HepG2 (cell line): ENCODE data around the gene KCNA1. TPM values are rescaled to one million over a fixed set of nuclear protein-coding genes. Genes with fewer than 3 reads are reported as not detected.

ENCODE experiments used
- ATAC-seq: fragments of 200-7000 bp; cut with Tn5 transposase; 3 replicates; pipeline ENCODE4 v1.9.1; 2020; ENCODE audit warnings: mild to moderate bottlenecking, moderate library complexity
- BruUV-seq: library from RNA; stranded (reverse); fragments of 400-500 nt; replicated peaks from 2 replicates; lab custom pipeline; 2021; lab: Mats Ljungman, UMichigan
- CTCF ChIA-PET: fragments of 300-600 bp; formaldehyde crosslinking; extraction: SDS; loops from one replicate; lab custom pipeline; 2021; ENCODE audit warnings: low total read pairs, inconsistent platforms, low intra/inter-chr PET ratio; lab: Yijun Ruan, JAX
- POLR2A ChIA-PET: fragments of 350-600 bp; sonication (Branson Sonifier 250); formaldehyde crosslinking; loops from one replicate; lab custom pipeline; 2020; ENCODE audit warnings: antibody characterized with exemption, inconsistent platforms; lab: Yijun Ruan, JAX
- DNase-seq: peaks from one replicate; pipeline ENCODE4 v3.0.0-alpha.2; 2015; ENCODE audit warnings: low spot score
- FAIRE-seq: peaks from 3 replicates; lab custom pipeline; 2011; peaks lifted over from hg19 to GRCh38; lab: Jason Lieb, UNC
- H2AFZ ChIP-seq: one replicate; pipeline ENCODE4 v1.6.1; 2011; ENCODE audit warnings: low read length, inconsistent platforms
- H3K27ac ChIP-seq: fragments of 300-600 bp; 3 replicates; pipeline ENCODE4 v1.8.0; 2011; ENCODE audit warnings: mixed run types, mild to moderate bottlenecking, mixed read lengths, low read length, inconsistent platforms; ENCODE audit not compliant: insufficient read depth; ENCODE audit errors: extremely low read length
- H3K27me3 ChIP-seq, 2 experiments: fragments of 200-600 bp in 1 of 2; 2 replicates in 1 of 2; 3 replicates in 1 of 2; pipeline versions ENCODE4 v1.6.0 to v1.8.0; 2011; ENCODE audit warnings: low read length in 2 of 2, mild to moderate bottlenecking in 2 of 2, moderate library complexity in 2 of 2, inconsistent platforms in 1 of 2; ENCODE audit not compliant: insufficient read depth in 2 of 2, control insufficient read depth in 1 of 2
- H3K36me3 ChIP-seq, 2 experiments: fragments of 200-600 bp in 1 of 2; replicated peaks in 1 of 2; 2 replicates in 1 of 2; 3 replicates in 1 of 2; pipeline versions ENCODE4 v1.5.1 to v1.8.0; 2011; ENCODE audit warnings: low read length in 2 of 2, inconsistent platforms in 1 of 2; ENCODE audit not compliant: insufficient read depth in 2 of 2, control insufficient read depth in 1 of 2
- H3K4me1 ChIP-seq: 2 replicates; pipeline ENCODE4 v1.5.1; 2012; ENCODE audit warnings: low read length, inconsistent platforms; ENCODE audit not compliant: insufficient read depth
- H3K4me2 ChIP-seq: 2 replicates; pipeline ENCODE4 v1.6.0; 2011; ENCODE audit warnings: low read depth, low read length, inconsistent platforms
- H3K4me3 ChIP-seq, 3 experiments: fragments of 200-600 bp in 1 of 3; sonication (generic), shearing (Covaris generic) in 1 of 3; replicated peaks in 1 of 3; 2 replicates each; pipeline ENCODE4 v1.5.1; 2011 to 2016; ENCODE audit warnings: low read length in 3 of 3, inconsistent platforms in 2 of 3, low read depth in 2 of 3, mild to moderate bottlenecking in 2 of 3, control low read depth in 1 of 3, mixed read lengths in 1 of 3; ENCODE audit not compliant: insufficient read depth in 1 of 3
- H3K79me2 ChIP-seq: one replicate; pipeline ENCODE4 v1.6.1; 2011; ENCODE audit warnings: low read length, inconsistent platforms; ENCODE audit not compliant: insufficient read depth
- H3K9ac ChIP-seq: 2 replicates; pipeline ENCODE4 v1.6.0; 2011; ENCODE audit warnings: mild to moderate bottlenecking, low read depth, low read length, inconsistent platforms; ENCODE audit not compliant: insufficient read depth
- H3K9me3 ChIP-seq: 2 replicates; pipeline ENCODE4 v1.5.1; 2012; ENCODE audit warnings: mild to moderate bottlenecking, low read length
- H4K20me1 ChIP-seq: 2 replicates; pipeline ENCODE4 v1.6.0; 2011; ENCODE audit warnings: inconsistent platforms, mild to moderate bottlenecking, low read length, moderate library complexity; ENCODE audit not compliant: insufficient read depth
- ATAD3A ChIP-seq: sonication (generic); formaldehyde crosslinking; IDR thresholded peaks from 2 replicates; pipeline ENCODE4 v1.4.0; 2020; ENCODE audit warnings: missing genetic modification reagents
- BORCS8-MEF2B ChIP-seq: sonication (generic); formaldehyde crosslinking; IDR thresholded peaks from 2 replicates; pipeline ENCODE4 v1.8.0; 2022; ENCODE audit warnings: mild to moderate bottlenecking, missing genetic modification reagents
- GABPB1 ChIP-seq: IDR thresholded peaks from 2 replicates; pipeline ENCODE4 v1.6.1; 2016; ENCODE audit warnings: mild to moderate bottlenecking, missing genetic modification reagents, moderate library complexity, missing compliant biosample characterization
- JUNB ChIP-seq: sonication (generic); formaldehyde crosslinking; IDR thresholded peaks from 2 replicates; pipeline ENCODE4 v1.8.0; 2022; ENCODE audit warnings: missing genetic modification reagents, mild to moderate bottlenecking, borderline replicate concordance
- RFX3 ChIP-seq: IDR thresholded peaks from 2 replicates; pipeline ENCODE4 v1.6.1; 2016; ENCODE audit warnings: missing biosample characterization, missing genetic modification reagents
- TFAP4 ChIP-seq: sonication (generic); IDR thresholded peaks from 2 replicates; pipeline ENCODE4 v1.6.1; 2016; ENCODE audit warnings: low read depth, borderline replicate concordance
- TRIM24 ChIP-seq: sonication (generic); formaldehyde crosslinking; IDR thresholded peaks from 2 replicates; pipeline ENCODE4 v1.8.0; 2022; ENCODE audit warnings: mild to moderate bottlenecking, missing genetic modification reagents
- ZNF160 ChIP-seq: sonication (generic); formaldehyde crosslinking; IDR thresholded peaks from 2 replicates; pipeline ENCODE4 v1.8.0; 2022; ENCODE audit warnings: mild to moderate bottlenecking, inconsistent platforms, missing genetic modification reagents
- ZNF335 ChIP-seq: sonication (generic); formaldehyde crosslinking; IDR thresholded peaks from 2 replicates; pipeline ENCODE4 v1.4.0; 2020; ENCODE audit warnings: missing genetic modification reagents
- ZNF503 ChIP-seq: sonication (generic); formaldehyde crosslinking; IDR thresholded peaks from 2 replicates; pipeline ENCODE4 v1.4.0; 2020; ENCODE audit warnings: missing genetic modification reagents
- ZNF850 ChIP-seq: sonication (generic); formaldehyde crosslinking; conservative IDR thresholded peaks from 2 replicates; pipeline ENCODE4 v1.9.0; 2021; ENCODE audit warnings: mild to moderate bottlenecking, missing genetic modification reagents
- whole genome bisulfite sequencing: methylation state at CpG from one replicate; pipeline ENCODE4 v1.1.6; 2017; ENCODE audit warnings: low lambda C conversion rate; 5-methylcytosine and 5-hydroxymethylcytosine counted together
- in situ Hi-C: cut with HindIII; loops from 2 replicates; pipeline ENCODE4 v1.10.0; 2017; ENCODE audit warnings: low pct_unique_long_range_greater_than_20kb; ENCODE audit not compliant: extremely low pct_ligation_motif_present
- intact Hi-C: fragments of 100-400 bp; cut with micrococcal nuclease; formaldehyde crosslinking; loops from one replicate; pipeline ENCODE4 v1.10.0; 2022; ENCODE audit not compliant: unreplicated experiment
- polyA plus RNA-seq, 8 experiments: library from polyadenylated mRNA; depleted of rRNA in 3 of 8; stranded (reverse) in 7 of 8; unstranded in 1 of 8; fragments of >200 nt; fragmentation: Illumina TruSeq in 4 of 8; extraction: Trizol in 4 of 8; gene quantifications; 2 replicates each; pipeline versions ENCODE4 v1.2.1 to v1.2.3, GENCODE V29; 2011 to 2016; ENCODE audit warnings: low read depth in 4 of 8, missing spikeins in 1 of 8, mixed read lengths in 1 of 8; ENCODE audit not compliant: insufficient read depth in 1 of 8
- total RNA-seq, 5 experiments: library from RNA; depleted of rRNA; stranded (reverse); fragments of >200 nt; fragmentation: Illumina TruSeq; extraction: Trizol; gene quantifications; 2 replicates each; pipeline ENCODE4 v1.2.3, GENCODE V29; 2016; ENCODE audit warnings: low read depth in 1 of 5
- TF ChIP-seq, protein P1 (sequence below): sonication (generic); formaldehyde crosslinking; conservative IDR thresholded peaks from 2 replicates; pipeline ENCODE4 v1.5.0; 2020; ENCODE audit warnings: missing genetic modification reagents

The KCNA1 gene
- total and polyA plus RNA-seq, 2 of the 13 experiments (the other 11 are each of a cell fraction or from before 2014, with no cell fraction given), result not detected

DNA sequence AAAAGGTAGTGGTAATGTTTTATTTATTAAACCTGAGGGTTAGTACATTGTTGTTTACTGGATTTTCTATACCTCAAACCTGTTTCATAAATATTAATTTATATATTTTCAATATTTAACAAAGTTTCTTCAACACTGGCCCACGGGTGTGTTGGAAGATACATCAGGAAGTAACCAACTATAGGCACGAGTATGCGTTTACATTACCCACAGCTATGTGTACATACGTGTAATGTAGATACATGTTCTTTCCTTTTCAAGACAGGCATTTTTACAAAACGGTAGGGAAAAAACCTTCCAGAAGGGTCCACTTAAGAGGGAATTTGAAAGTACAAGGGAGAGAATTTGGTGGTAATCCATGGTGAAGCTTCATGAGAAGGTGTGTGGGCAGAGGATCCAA lies 17.8 kb upstream of the KCNA1 start (continued):
- TF ChIP-seq, protein P1, sequence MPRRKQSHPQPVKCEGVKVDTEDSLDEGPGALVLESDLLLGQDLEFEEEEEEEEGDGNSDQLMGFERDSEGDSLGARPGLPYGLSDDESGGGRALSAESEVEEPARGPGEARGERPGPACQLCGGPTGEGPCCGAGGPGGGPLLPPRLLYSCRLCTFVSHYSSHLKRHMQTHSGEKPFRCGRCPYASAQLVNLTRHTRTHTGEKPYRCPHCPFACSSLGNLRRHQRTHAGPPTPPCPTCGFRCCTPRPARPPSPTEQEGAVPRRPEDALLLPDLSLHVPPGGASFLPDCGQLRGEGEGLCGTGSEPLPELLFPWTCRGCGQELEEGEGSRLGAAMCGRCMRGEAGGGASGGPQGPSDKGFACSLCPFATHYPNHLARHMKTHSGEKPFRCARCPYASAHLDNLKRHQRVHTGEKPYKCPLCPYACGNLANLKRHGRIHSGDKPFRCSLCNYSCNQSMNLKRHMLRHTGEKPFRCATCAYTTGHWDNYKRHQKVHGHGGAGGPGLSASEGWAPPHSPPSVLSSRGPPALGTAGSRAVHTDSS (CRISPR knock-in tag), result no peak
- TF ChIP-seq TFAP4 (no peak), GABPB1 (no peak), TRIM24 (CRISPR knock-in tag) (no peak), ATAD3A (CRISPR knock-in tag) (no peak), ZNF335 (CRISPR knock-in tag) (no peak), ZNF160 (CRISPR knock-in tag) (no peak), JUNB (no peak), RFX3 (CRISPR knock-in tag) (no peak)

DNA sequence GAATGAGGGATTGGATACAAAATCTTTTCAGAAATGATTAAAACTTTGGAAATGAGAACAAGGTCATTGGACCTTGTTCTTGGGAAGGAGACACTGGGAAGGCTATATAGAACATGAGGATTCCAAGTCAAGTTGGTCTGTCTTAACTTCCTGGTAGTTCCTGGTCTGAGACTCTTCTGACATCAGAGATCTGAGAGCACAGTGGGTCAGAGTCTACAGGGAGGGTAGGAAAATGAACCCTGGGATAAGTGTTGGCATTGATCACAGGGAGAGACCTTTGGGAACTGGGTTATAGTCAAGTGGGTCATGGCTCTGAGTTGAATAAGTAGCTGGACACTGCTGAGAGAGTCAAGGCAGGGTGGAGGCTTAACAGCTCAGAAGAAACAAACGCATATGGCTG lies 17.3 kb upstream of the KCNA1 start:
- intact Hi-C loops, result no loop called here
- in situ Hi-C loops, result no loop called here
- DNase-seq (no peak), FAIRE-seq (no peak), ATAC-seq (no peak)
- POLR2A ChIA-PET, result no interaction called here
- no peaks in the 10 kb centered on the region for H3K36me3 ChIP-seq
- no peak overlapping the region for H3K27ac ChIP-seq
- no peaks in the 10 kb centered on the region for H3K79me2 ChIP-seq
- H3K27me3 ChIP-seq, result peaks cover 0 to 5% of the 10 kb centered on the region in 2 experiments; a peak in 2 of 5 replicates
- no peak overlapping the region for H3K4me2 ChIP-seq
- H3K9ac ChIP-seq, result no peak overlapping the region
- CTCF ChIA-PET, result no interaction called here
- no peak overlapping the region for H3K4me3 ChIP-seq
- no TSS peak for BruUV-seq
- no peaks in the 10 kb centered on the region for H3K4me1 ChIP-seq
- H3K9me3 ChIP-seq, result no peaks in the 10 kb centered on the region
- 0% methylated on average over 1 of the region's 1 CpG for whole genome bisulfite sequencing
- no peaks in the 10 kb centered on the region for H4K20me1 ChIP-seq
- TF ChIP-seq ZNF503 (CRISPR knock-in tag) (no peak), BORCS8-MEF2B (no peak), ZNF850 (CRISPR knock-in tag) (no peak)
- H2AFZ ChIP-seq, result no peak overlapping the region
